Smooth muscle cell (in vitro differentiated cells): ENCODE data around the gene GTSE1. TPM values are rescaled to one million over a fixed set of nuclear protein-coding genes. Genes with fewer than 3 reads are reported as not detected.

Experiments used
- DNase-seq: peaks from one replicate; lab custom pipeline; 2025; ENCODE audit not compliant: unreplicated experiment; lab: John Stamatoyannopoulos, UW
- H2AFZ ChIP-seq: fragments of 200-600 bp; sonication (generic); 2 replicates; pipeline ENCODE4 v1.6.0; 2016; ENCODE audit warnings: antibody characterized with exemption, low read depth, mild to moderate bottlenecking
- H3F3A ChIP-seq: fragments of 200-600 bp; sonication (generic); 2 replicates; pipeline ENCODE4 v1.6.0; 2017; ENCODE audit warnings: antibody characterized with exemption, low read depth
- H3K27ac ChIP-seq: fragments of 200-600 bp; sonication (generic); 2 replicates; pipeline ENCODE4 v1.5.1; 2016; ENCODE audit warnings: low read depth, mild to moderate bottlenecking
- H3K27me3 ChIP-seq: fragments of 200-600 bp; sonication (generic); 2 replicates; pipeline ENCODE4 v1.6.1; 2016; ENCODE audit warnings: low read depth, mild to moderate bottlenecking
- H3K36me3 ChIP-seq: fragments of 200-600 bp; sonication (generic); 2 replicates; pipeline ENCODE4 v1.5.1; 2016; ENCODE audit warnings: low read depth
- H3K4me1 ChIP-seq: fragments of 200-600 bp; sonication (generic); 2 replicates; pipeline ENCODE4 v1.5.1; 2016; ENCODE audit warnings: low read depth
- H3K4me2 ChIP-seq: fragments of 200-600 bp; sonication (generic); 2 replicates; pipeline ENCODE4 v1.6.0; 2016; ENCODE audit warnings: mild to moderate bottlenecking
- H3K4me3 ChIP-seq: fragments of 200-600 bp; sonication (generic); 2 replicates; pipeline ENCODE4 v1.5.1; 2016; ENCODE audit warnings: mild to moderate bottlenecking
- H3K79me2 ChIP-seq: fragments of 200-600 bp; sonication (generic); 2 replicates; pipeline ENCODE4 v1.6.0; 2016; ENCODE audit warnings: low read depth, mild to moderate bottlenecking
- H3K9ac ChIP-seq: fragments of 200-600 bp; sonication (generic); 2 replicates; pipeline ENCODE4 v1.6.0; 2016; ENCODE audit warnings: low read depth
- H3K9me3 ChIP-seq: fragments of 200-600 bp; sonication (generic); replicated peaks from 2 replicates; pipeline ENCODE4 v1.5.1; 2016; ENCODE audit warnings: low read depth
- H4K20me1 ChIP-seq: fragments of 200-600 bp; sonication (generic); 2 replicates; pipeline ENCODE4 v1.6.0; 2016; ENCODE audit warnings: low read depth
- WGBS: methylation state at CpG from one replicate; pipeline ENCODE4 v1.1.7; 2016; ENCODE audit warnings: low lambda C conversion rate; 5-methylcytosine and 5-hydroxymethylcytosine counted together
- polyA plus RNA-seq: library from polyadenylated mRNA; unstranded; fragments of >200 nt; fragmentation: Nextera tagmentation; extraction: Ambion mirVana; gene quantifications from 2 replicates; pipeline ENCODE4 v1.2.1, GENCODE V29; 2016
- total RNA-seq: library from RNA; depleted of rRNA; stranded (reverse); fragments of >200 nt; gene quantifications from 2 replicates; pipeline ENCODE4 v1.2.3, GENCODE V29; 2014
- TF ChIP-seq, protein P1 (sequence below): fragments of 200-600 bp; sonication (generic); IDR thresholded peaks from 2 replicates; pipeline ENCODE4 v1.5.1; 2017; ENCODE audit warnings: borderline replicate concordance, mild to moderate bottlenecking, antibody characterized with exemption; ENCODE audit not compliant: insufficient read depth, poor library complexity, severe bottlenecking

The GTSE1 gene
- total and polyA plus RNA-seq, 2 experiments from 2014 or later = 3.6 to 6.8 TPM

DNA sequence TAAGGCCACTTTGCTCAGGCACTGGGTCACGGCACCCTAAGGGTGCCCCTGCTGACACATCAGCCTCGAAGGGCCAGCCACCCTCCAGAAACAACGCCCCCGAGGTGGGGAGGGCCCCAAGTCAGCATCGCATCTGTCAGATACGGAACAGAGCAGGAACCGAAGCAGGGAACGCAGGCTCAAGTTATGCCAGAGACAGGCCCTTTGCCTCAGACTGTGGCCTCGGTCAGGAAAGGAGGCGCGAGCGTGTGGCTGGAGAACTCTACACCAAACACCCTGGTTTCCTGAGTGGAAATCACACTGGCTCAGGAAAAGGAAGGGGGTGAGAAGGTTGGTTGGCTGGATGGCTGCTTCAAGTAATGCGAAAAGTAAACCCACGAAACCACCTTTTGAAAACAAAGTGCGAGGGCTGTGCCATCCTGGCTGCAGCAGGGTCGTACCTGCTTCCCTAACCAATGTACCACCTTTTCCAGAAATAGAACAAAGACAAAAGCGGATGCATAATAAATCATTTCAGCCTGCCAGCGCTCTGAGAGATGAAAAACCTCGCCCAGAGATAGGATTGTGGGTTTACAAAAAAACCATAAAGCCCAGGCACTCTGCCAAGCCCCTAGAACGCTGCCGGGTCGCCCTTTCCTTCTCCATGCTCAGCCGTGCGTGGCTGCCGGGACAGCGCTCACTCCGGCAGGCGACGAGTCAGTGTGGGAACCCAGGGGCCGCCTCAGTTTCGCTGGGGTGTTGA is 77.4 kb downstream of the GTSE1 start:
- Histone ChIP-seq H3K4me1 (peaks cover 20% of the 10 kb centered on the region), H3K4me2 (no peak overlapping the region), H2AFZ (no peak overlapping the region), H3K27ac (no peak overlapping the region), H3K4me3 (no peak overlapping the region), H3K27me3 (no peaks in the 10 kb centered on the region), H3K9me3 (peaks cover 6% of the 10 kb centered on the region), H4K20me1 (no peaks in the 10 kb centered on the region), H3K79me2 (no peaks in the 10 kb centered on the region), H3K36me3 (no peaks in the 10 kb centered on the region), H3K9ac (no peak overlapping the region), H3F3A (no peaks in the 10 kb centered on the region)
- TF ChIP-seq, protein P1, sequence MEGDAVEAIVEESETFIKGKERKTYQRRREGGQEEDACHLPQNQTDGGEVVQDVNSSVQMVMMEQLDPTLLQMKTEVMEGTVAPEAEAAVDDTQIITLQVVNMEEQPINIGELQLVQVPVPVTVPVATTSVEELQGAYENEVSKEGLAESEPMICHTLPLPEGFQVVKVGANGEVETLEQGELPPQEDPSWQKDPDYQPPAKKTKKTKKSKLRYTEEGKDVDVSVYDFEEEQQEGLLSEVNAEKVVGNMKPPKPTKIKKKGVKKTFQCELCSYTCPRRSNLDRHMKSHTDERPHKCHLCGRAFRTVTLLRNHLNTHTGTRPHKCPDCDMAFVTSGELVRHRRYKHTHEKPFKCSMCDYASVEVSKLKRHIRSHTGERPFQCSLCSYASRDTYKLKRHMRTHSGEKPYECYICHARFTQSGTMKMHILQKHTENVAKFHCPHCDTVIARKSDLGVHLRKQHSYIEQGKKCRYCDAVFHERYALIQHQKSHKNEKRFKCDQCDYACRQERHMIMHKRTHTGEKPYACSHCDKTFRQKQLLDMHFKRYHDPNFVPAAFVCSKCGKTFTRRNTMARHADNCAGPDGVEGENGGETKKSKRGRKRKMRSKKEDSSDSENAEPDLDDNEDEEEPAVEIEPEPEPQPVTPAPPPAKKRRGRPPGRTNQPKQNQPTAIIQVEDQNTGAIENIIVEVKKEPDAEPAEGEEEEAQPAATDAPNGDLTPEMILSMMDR = no peak
- no peak for DNase-seq
- 90% methylated on average over 31 of the region's 31 CpGs for WGBS

DNA sequence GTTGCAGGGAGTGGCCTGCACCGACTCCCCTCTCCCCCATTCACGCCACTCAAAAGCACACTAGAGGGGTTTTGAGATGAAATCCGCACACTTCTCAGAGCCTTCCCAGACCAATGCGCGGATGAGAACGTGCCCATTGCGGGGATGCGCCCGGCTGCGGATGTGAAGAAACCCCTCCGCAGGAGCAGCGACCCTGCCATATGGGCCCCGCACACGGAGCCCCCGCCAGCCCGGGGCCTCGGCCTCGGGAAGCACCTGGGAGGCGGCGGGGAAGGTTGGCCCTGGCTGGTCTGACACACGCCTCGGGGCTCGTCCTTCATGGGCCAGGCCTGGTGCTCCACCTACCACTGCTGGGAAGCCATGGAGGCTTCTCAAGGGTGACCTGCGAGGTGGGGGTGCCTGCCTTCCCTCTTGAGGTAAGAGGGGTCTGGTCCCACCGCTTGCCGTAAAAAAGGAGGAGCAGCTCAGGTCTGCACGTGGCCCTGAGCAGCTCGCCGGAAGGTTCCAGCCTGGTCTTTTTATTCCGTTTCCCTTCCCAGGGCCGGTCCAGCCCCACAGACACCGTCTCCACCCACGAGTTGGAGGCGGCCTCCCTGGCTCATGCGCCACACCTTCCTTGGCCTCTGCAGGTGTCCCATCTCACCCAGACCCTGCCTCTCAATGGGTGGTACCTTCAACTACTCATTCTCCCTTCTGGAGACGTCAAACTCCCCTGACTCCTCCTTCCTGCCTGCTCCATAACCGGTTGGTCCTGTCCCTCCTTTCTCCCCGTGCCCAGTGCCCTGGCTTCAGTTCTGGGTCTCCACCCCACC is 78.2 kb downstream of the GTSE1 start:
- H3K27ac ChIP-seq = no peak overlapping the region
- no peaks in the 10 kb centered on the region for H3K79me2 ChIP-seq
- H2AFZ ChIP-seq = no peak overlapping the region
- no peaks in the 10 kb centered on the region for H4K20me1 ChIP-seq
- H3K4me2 ChIP-seq = no peak overlapping the region
- H3K36me3 ChIP-seq = no peaks in the 10 kb centered on the region
- H3K27me3 ChIP-seq = no peaks in the 10 kb centered on the region
- peaks cover 20% of the 10 kb centered on the region for H3K4me1 ChIP-seq
- H3K9ac ChIP-seq = no peak overlapping the region
- no peak for DNase-seq
- no peak overlapping the region for H3K4me3 ChIP-seq
- H3F3A ChIP-seq = no peaks in the 10 kb centered on the region
- 94% methylated on average over 35 of the region's 38 CpGs for WGBS
- H3K9me3 ChIP-seq = peaks cover 6% of the 10 kb centered on the region
- TF ChIP-seq, protein P1 = no peak

DNA sequence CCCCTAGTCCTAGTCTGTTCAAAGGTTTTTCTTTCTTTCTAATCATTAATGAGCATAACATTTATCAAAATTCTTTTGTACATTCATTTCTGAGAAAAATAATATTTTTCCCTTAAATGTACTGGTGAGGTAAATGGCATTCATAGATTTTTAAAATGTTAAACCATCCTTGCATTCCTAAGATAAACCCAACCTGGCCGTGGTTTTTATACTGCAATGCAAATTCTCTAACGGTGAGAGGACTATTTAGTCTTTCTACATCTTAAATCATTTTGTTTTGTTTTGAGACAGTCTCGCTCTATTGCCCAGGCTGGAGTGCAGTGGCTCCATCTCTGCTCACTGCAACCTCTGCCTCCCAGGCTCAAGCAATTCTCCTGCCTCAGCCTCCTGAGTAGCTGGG is 79.4 kb downstream of the GTSE1 start:
- H2AFZ ChIP-seq = no peak overlapping the region
- no peaks in the 10 kb centered on the region for H3K79me2 ChIP-seq
- no peaks in the 10 kb centered on the region for H3K27me3 ChIP-seq
- no peaks in the 10 kb centered on the region for H4K20me1 ChIP-seq
- TF ChIP-seq, protein P1 = no peak
- no peak overlapping the region for H3K27ac ChIP-seq
- H3K4me3 ChIP-seq = no peak overlapping the region
- no peak overlapping the region for H3K4me2 ChIP-seq
- no peaks in the 10 kb centered on the region for H3F3A ChIP-seq
- H3K9me3 ChIP-seq = peaks cover 6% of the 10 kb centered on the region
- H3K9ac ChIP-seq = no peak overlapping the region
- WGBS = 94% methylated on average over 3 of the region's 3 CpGs
- H3K4me1 ChIP-seq = peaks cover 20% of the 10 kb centered on the region
- H3K36me3 ChIP-seq = no peaks in the 10 kb centered on the region
- DNase-seq = no peak
